ENCODE measurements around the gene OTUD1.

The OTUD1 gene

DNA sequence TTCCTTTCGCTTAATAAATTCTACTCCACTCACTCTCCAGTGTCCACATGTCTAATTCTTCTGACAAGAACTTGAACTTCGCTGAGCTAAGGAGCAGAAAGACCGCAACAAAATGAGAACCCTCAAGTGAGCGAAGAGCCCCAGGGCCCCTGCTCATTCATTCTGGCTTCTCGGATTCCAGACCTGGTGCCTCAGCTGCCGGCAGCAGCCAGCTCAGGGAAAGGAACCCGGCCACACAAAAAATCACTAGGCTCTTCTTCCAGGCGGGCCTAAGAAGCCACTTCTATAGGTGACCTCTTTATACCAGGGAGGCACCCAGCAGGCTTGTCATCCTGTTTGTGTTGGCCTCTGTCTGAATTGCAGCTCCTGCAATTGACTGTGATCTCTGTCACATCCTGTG, 33.3 kb downstream of the OTUD1 start:
- DNase-seq: no peak

DNA sequence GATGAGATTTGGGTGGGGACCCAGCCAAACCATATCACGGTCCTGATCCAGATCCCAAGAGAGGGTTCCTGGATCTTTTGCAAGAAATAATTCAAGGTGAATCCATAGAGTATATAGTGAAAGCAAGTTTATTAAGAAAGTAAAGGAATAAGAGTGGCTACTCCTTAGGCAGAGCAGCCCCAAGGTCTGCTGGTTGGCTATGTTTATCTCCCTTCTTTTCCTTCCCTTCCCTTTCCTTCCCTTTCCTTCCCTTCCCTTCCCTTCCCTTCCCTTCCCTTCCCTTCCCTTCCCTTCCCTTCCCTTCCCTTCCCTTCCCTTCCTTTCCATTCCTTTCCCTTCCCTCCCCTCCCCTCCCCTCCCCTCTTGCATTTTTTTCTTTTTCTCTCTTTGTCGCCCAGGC, 35.2 kb downstream of the OTUD1 start:
- no peak for DNase-seq

DNA sequence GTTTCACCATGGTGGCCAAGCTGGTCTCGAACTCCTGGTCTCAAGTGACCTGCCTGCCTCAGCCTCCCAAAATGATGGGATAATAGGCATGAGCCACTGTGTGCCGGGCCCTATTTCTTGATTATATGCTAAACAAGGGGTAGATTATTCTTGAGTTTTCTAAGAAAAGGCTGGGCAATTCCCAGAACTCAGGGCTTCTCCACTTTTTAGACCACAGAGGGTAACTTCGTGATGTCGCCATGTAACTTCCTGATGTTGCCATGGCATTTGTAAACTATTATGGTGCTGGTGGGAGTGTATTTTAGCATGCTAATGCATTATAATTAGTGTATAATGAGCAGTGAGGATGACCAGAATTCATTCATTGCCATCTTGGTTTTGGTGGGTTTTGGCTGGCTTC, 35.8 kb downstream of the OTUD1 start:
- no peak for DNase-seq

DNA sequence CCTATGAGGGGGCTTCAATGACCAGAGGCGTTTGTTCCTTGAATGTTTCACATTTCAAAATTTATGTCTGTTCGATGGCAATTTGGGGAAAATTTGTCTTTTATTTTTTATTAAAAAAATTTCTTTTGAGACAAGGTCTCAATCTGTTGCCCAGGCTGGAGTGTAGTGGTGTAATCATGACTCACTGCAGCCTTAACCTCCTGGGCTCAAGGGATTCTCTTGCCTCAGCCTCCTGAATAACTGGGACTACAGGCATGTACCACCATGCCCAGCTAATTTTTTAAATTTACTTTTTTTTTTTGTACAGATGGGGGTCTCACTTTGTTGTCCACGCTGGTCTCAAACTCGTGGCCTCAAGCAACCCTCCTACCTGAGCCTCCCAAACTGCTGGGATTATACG, 39.7 kb downstream of the OTUD1 start:
- no peak for DNase-seq

DNA sequence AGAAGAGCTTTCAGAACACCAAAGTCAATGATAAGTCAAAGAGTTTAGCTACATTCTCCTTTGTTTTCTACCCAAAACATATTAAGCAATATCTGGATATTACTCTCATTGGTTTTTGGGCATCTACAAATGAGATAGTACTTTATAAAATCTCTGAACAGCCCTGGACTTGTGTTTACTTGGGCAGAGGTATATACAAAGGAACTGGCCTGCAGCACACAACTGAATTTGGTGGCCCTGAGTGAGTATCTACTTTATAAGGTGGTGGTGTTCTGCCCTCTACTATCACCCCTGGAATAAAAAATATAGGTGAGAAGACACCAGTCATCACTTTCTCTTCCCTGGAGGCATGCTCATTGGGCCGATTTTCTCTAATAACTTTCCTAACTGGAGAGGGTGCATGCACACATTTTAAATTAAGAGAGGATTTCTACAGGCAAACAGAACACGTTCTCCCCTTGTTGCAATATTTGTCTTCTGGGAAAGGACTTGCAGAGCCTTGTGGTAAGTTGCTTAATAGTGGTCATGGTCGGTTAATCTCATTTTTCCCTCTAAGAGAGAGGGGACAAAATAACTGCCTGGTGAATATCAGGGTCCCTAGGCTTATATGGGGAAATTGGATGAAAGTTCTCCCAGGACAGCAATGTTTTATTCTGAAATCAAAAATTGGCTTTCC, 41.1 kb downstream of the OTUD1 start:
- no peak for DNase-seq

DNA sequence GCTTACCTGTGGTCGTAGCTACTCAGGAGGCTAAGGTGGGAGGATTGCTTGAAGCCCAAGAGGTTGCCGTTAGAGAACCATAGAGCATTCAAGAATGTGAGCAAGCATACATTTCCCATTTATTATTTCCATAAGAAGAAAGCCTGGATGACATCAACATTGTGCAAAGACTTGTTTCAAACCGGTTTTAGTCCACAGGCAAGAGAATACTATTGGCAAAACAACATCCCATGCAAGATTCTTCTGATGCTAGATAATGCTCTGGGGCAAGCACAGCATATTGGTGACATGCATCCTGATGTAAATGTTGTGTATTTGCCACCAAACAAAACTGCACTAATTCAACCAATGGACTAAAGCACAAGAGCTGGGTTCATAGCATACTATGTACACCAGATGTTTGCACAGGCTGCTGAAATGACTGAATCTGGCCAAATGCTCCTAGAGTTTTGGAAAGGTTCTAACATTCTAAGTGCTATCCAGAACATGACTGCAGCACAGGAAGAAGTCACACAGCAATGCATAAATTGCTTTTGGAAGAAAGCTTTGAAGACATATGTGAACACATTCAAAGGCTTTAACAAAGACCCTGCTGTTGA, 42.6 kb downstream of the OTUD1 start:
- no peak for DNase-seq

DNA sequence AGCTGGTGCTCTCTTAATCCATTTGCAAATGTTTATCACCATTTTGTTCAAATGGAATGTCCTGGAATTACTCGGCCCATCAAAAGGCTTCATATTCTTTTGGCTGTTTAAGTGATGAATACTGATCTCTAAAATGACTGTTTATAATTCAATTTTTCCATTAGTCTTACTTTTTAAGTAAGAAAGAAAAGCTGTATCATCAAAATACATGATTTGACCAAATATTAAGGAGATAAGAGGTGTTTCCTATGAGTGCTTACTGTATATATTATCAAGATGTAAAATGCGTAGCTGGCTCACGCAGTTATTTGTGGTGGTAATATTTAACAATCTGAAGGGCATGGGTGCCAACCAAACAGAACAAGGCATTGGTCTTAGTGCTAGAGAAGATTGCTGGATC, 51.2 kb downstream of the OTUD1 start:
- no peak for DNase-seq

All from stimulated activated CD4-positive, alpha-beta T cell treated with anti-CD3 and anti-CD28 coated beads, Interleukin-2, amount 100 ng/mL, for 48 hours (primary cell).